HCT116 (cell line): Measurements from ENCODE around the gene MDFI. TPM values are rescaled to one million over a fixed set of nuclear protein-coding genes. Genes with fewer than 3 reads are reported as not detected.
"Not testable (repeated sequence)": the region's sequence is repeated elsewhere in the genome, so short reads cannot be mapped to it uniquely, and the experiment has no call there.

Source experiments
- ATAC-seq: fragments of 200-7000 bp; cut with Tn5 transposase; 2 replicates; pipeline ENCODE4 v1.9.1; 2020; ENCODE audit warnings: mild to moderate bottlenecking, moderate library complexity
- BruUV-seq: library from RNA; stranded (reverse); fragments of 400-500 nt; replicated peaks from 2 replicates; lab custom pipeline; 2021; lab: Mats Ljungman, UMichigan
- CTCF ChIA-PET: fragments of 300-600 bp; sonication (Branson Sonifier 250); formaldehyde crosslinking; loops from one replicate; lab custom pipeline; 2021; ENCODE audit warnings: antibody characterized with exemption; lab: Charles Lee
- POLR2A ChIA-PET: fragments of 300-600, 350-600 bp; sonication (Branson Sonifier 250); formaldehyde crosslinking; loops from one replicate; lab custom pipeline; 2021; ENCODE audit warnings: antibody characterized with exemption; lab: Charles Lee
- RAD21 ChIA-PET, 2 experiments: fragments of 300-600 bp; sonication (Branson Sonifier 250); formaldehyde crosslinking; loops; one replicate each; lab custom pipeline; 2023; ENCODE audit warnings: low total read pairs in 2 of 2; ENCODE audit not compliant: uncharacterized antibody in 2 of 2, unreplicated experiment in 2 of 2, low non-redundant PET in 1 of 2; lab: Charles Lee
- DNase-seq: peaks from one replicate; pipeline ENCODE4 v3.0.0-alpha.2; 2010; ENCODE audit warnings: low read depth, low spot score
- H2AFZ ChIP-seq: fragments of 200-600 bp; shearing (Covaris generic), sonication (generic); 2 replicates; pipeline ENCODE4 v1.6.1; 2017; ENCODE audit warnings: low read depth, mixed run types, mixed read lengths, antibody characterized with exemption, low read length; ENCODE audit not compliant: poor library complexity, severe bottlenecking
- H3K27ac ChIP-seq: 2 replicates; pipeline ENCODE4 v1.5.1; 2012; ENCODE audit warnings: low read depth, low read length
- H3K27me3 ChIP-seq: fragments of 200-600 bp; sonication (generic); 2 replicates; pipeline ENCODE4 v1.6.1; 2016; ENCODE audit warnings: mixed run types, low read length, mixed read lengths; ENCODE audit not compliant: insufficient read depth
- H3K36me3 ChIP-seq, 2 experiments: fragments of 200-500 bp in 1 of 2; fragments of 200-600 bp in 1 of 2; sonication (Bioruptor generic) in 1 of 2; sonication (generic) in 1 of 2; 2 replicates each; pipeline versions ENCODE4 v1.5.1 to v1.6.1; 2014 to 2016; ENCODE audit warnings: low read length in 2 of 2, inconsistent platforms in 1 of 2, mixed read lengths in 1 of 2, mixed run types in 1 of 2; ENCODE audit not compliant: insufficient read depth in 2 of 2, control insufficient read depth in 1 of 2
- H3K4me1 ChIP-seq, 2 experiments: fragments of 200-600 bp in 1 of 2; sonication (generic) in 1 of 2; 2 replicates each; pipeline versions ENCODE4 v1.5.1 to v1.6.1; 2012 to 2017; ENCODE audit warnings: low read length in 2 of 2, inconsistent platforms in 1 of 2, mild to moderate bottlenecking in 1 of 2, mixed read lengths in 1 of 2, mixed run types in 1 of 2, moderate library complexity in 1 of 2; ENCODE audit not compliant: insufficient read depth in 2 of 2, control insufficient read depth in 1 of 2
- H3K4me2 ChIP-seq: fragments of 200-600 bp; sonication (generic); 2 replicates; pipeline ENCODE4 v1.6.1; 2017; ENCODE audit warnings: mixed run types, low read length, mixed read lengths
- H3K4me3 ChIP-seq, 2 experiments: fragments of 200-600 bp in 1 of 2; sonication (generic) in 1 of 2; replicated peaks in 1 of 2; 2 replicates each; pipeline ENCODE4 v1.5.1; 2011 to 2016; ENCODE audit warnings: low read length in 2 of 2, control low read depth in 1 of 2, low read depth in 1 of 2, mild to moderate bottlenecking in 1 of 2, mixed read lengths in 1 of 2, mixed run types in 1 of 2
- H3K79me2 ChIP-seq: fragments of 200-600 bp; sonication (generic); 2 replicates; pipeline ENCODE4 v1.6.1; 2017; ENCODE audit warnings: mild to moderate bottlenecking, mixed run types, low read length, moderate library complexity, mixed read lengths; ENCODE audit not compliant: insufficient read depth
- H3K9ac ChIP-seq: fragments of 200-600 bp; sonication (generic); 2 replicates; pipeline ENCODE4 v1.6.1; 2016; ENCODE audit warnings: low read length, mixed read lengths
- H3K9me2 ChIP-seq: fragments of 200-600 bp; sonication (generic), shearing (Covaris generic); 2 replicates; pipeline ENCODE4 v1.6.1; 2017; ENCODE audit warnings: mixed run types, mild to moderate bottlenecking, moderate library complexity; ENCODE audit not compliant: insufficient read depth
- H3K9me3 ChIP-seq, 2 experiments: fragments of 200-500 bp in 1 of 2; fragments of 200-600 bp in 1 of 2; sonication (Bioruptor generic) in 1 of 2; sonication (generic) in 1 of 2; 2 replicates each; pipeline ENCODE4 v1.6.1; 2014 to 2017; ENCODE audit warnings: low read length in 2 of 2, mixed read lengths in 2 of 2, inconsistent platforms in 1 of 2, low read depth in 1 of 2, mild to moderate bottlenecking in 1 of 2, mixed run types in 1 of 2, moderate library complexity in 1 of 2; ENCODE audit not compliant: control insufficient read depth in 1 of 2, insufficient read depth in 1 of 2
- H4K20me1 ChIP-seq: fragments of 200-600 bp; sonication (generic), shearing (Covaris generic); 2 replicates; pipeline ENCODE4 v1.6.1; 2017; ENCODE audit warnings: mixed run types, mild to moderate bottlenecking, moderate library complexity; ENCODE audit not compliant: insufficient read depth
- EGR1 ChIP-seq: IDR thresholded peaks from 2 replicates; pipeline ENCODE4 v1.6.1; 2012; ENCODE audit warnings: low read depth
- ELF1 ChIP-seq: IDR thresholded peaks from 2 replicates; pipeline ENCODE4 v1.6.1; 2012; ENCODE audit warnings: low read depth, borderline replicate concordance
- EZH2 ChIP-seq: fragments of 200-600 bp; sonication (generic); IDR thresholded peaks from 2 replicates; pipeline ENCODE4 v1.6.1; 2017; ENCODE audit warnings: antibody characterized with exemption, mixed run types
- RAD21 ChIP-seq: IDR thresholded peaks from 2 replicates; pipeline ENCODE4 v1.6.1; 2012; ENCODE audit warnings: low read depth, mild to moderate bottlenecking
- TCF7L2 ChIP-seq: IDR thresholded peaks from 2 replicates; pipeline ENCODE4 v1.7.0; 2011; ENCODE audit warnings: borderline replicate concordance, inconsistent platforms; ENCODE audit not compliant: insufficient read depth, insufficient read length; ENCODE audit errors: extremely low read depth
- intact Hi-C: fragments of 100-400 bp; cut with micrococcal nuclease; formaldehyde crosslinking; loops from 2 replicates; pipeline ENCODE4 v1.10.0; 2022
- total RNA-seq: library from RNA; stranded (reverse); gene quantifications from one replicate; pipeline ENCODE4 v1.2.1, GENCODE V29; 2021; ENCODE audit not compliant: unreplicated experiment
- TF ChIP-seq, protein P1 (sequence below): IDR thresholded peaks from 2 replicates; pipeline ENCODE4 v1.6.1; 2011; ENCODE audit warnings: mild to moderate bottlenecking, low read length, moderate library complexity; ENCODE audit not compliant: insufficient replicate concordance; ENCODE audit errors: extremely low read depth

The MDFI gene
- total RNA-seq, 1 experiment from 2014 or later: 35.5 TPM

DNA sequence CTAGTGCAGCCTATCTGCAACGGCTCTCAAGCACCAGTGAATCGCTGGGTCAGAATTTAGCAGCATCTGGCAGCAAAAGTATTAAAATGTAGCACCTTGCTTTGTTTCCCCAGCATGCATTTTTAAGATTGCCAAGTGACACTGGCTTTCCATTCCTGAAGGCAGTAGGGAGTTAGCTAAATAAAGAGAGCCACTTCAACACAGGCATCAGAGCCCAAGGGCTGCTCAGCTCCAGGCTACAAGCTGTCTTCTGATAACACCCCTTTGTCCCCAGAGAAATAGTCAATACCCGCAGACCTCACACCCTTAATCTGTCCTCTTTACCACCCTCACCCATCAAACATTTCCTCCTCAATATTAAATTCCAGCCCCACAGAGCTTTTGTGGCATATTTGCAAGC, 19.7 kb upstream of the MDFI start (continued):
- TF ChIP-seq, protein P1, sequence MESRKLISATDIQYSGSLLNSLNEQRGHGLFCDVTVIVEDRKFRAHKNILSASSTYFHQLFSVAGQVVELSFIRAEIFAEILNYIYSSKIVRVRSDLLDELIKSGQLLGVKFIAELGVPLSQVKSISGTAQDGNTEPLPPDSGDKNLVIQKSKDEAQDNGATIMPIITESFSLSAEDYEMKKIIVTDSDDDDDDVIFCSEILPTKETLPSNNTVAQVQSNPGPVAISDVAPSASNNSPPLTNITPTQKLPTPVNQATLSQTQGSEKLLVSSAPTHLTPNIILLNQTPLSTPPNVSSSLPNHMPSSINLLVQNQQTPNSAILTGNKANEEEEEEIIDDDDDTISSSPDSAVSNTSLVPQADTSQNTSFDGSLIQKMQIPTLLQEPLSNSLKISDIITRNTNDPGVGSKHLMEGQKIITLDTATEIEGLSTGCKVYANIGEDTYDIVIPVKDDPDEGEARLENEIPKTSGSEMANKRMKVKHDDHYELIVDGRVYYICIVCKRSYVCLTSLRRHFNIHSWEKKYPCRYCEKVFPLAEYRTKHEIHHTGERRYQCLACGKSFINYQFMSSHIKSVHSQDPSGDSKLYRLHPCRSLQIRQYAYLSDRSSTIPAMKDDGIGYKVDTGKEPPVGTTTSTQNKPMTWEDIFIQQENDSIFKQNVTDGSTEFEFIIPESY: no peak
- TF ChIP-seq RAD21 (no peak), EGR1 (no peak)
- TF ChIP-seq, all 23 proteins: peak for 0

DNA sequence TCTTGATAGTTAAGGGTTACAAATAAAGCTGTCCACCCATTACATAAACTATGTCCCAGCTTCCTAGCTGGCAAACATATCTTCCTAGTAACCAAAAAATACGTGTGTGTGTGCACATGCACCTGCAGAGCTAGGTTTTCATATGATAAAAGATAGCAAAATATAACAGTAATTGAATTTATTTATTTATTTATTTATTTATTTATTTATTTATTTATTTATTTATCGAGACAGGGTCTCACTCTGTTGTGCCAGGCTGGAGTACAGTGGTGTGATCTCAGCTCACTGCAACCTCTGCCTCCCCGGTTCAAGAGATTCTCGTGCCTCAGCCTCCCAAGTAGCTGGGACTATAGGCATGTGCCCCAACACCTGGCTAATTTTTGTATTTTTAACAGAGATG, 19.1 kb upstream of the MDFI start:
- H3K9me3 ChIP-seq, H4K20me1 ChIP-seq, POLR2A ChIA-PET, H3K9ac ChIP-seq, H3K4me3 ChIP-seq, H3K79me2 ChIP-seq, H3K4me2 ChIP-seq, intact Hi-C loops, RAD21 ChIA-PET, H3K9me2 ChIP-seq, DNase-seq, H2AFZ ChIP-seq, H3K27me3 ChIP-seq, H3K4me1 ChIP-seq, ATAC-seq, H3K27ac ChIP-seq, H3K36me3 ChIP-seq, BruUV-seq: not testable (repeated sequence)
- CTCF ChIA-PET: interaction anchor here (0.6 kb wide), 1 partner anchor 16 kb away, joined by 4 read pairs; no protein-coding TSS in a partner anchor

DNA sequence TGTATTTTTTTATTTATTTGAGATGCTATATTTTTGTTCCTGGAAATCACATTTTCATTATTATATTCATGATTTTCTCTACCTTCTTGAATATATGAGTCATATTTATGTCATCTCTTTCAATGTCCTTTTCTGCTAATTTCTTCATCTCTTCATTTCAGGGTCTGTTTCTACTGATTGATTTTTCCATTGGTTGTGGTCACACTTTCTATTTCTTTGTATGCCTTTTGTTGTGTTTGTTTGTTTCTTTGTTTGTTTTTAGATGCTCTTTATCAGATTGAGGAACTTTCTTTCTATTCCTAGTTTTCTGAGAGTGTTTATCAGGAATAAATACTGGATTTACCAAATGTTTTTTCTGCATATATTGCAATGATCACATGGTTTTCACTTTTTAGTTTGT, 16.9 kb upstream of the MDFI start:
- TF ChIP-seq ELF1: no peak
- TF ChIP-seq EZH2: no peak
- no peak for TF ChIP-seq EGR1
- TF ChIP-seq TCF7L2: no peak
- TF ChIP-seq, all 23 proteins: peak for 0
- Histone ChIP-seq H3K4me2 (no peak overlapping the region), H4K20me1 (no peaks in the 10 kb centered on the region), H3K36me3 (no peaks in the 10 kb centered on the region), H3K9me3 (0 out of 4 replicates have a peak, but pooled peaks cover 0 to 4% of the 10 kb centered on the region in 2 experiments), H3K9me2 (no peaks in the 10 kb centered on the region), H3K4me3 (no peak overlapping the region), H3K79me2 (no peaks in the 10 kb centered on the region), H3K9ac (no peak overlapping the region), H2AFZ (no peak overlapping the region), H3K27ac (no peak overlapping the region), H3K27me3 (no peaks in the 10 kb centered on the region), H3K4me1 (no peaks in the 10 kb centered on the region)
- no peak for ATAC-seq
- CTCF ChIA-PET: no interaction called here
- intact Hi-C loops: no loop called here
- no peak for DNase-seq
- no TSS peak for BruUV-seq
- RAD21 ChIA-PET: no interaction called here
- POLR2A ChIA-PET: no interaction called here
